Mesendoderm (in vitro differentiated cells): ENCODE measurements around the gene AK4.

Experiments
- DNase-seq: peaks from one replicate; pipeline ENCODE4 v3.0.0; 2013
- H2AK5ac ChIP-seq: 2 replicates; pipeline ENCODE4 v1.6.1; 2013; ENCODE audit warnings: low read length, inconsistent platforms
- H2BK120ac ChIP-seq: 2 replicates; pipeline ENCODE4 v1.6.1; 2013; ENCODE audit warnings: low read depth, mild to moderate bottlenecking, low read length, moderate library complexity, mixed read lengths
- H2BK15ac ChIP-seq: replicated peaks from 2 replicates; pipeline ENCODE4 v1.6.1; 2013; ENCODE audit warnings: low read depth, mild to moderate bottlenecking, moderate library complexity
- H2BK5ac ChIP-seq: 2 replicates; pipeline ENCODE4 v1.6.1; 2013; ENCODE audit warnings: low read length, inconsistent platforms
- H3K18ac ChIP-seq: 2 replicates; pipeline ENCODE4 v1.6.1; 2013; ENCODE audit warnings: mild to moderate bottlenecking, low read length, mixed read lengths
- H3K23ac ChIP-seq: one replicate; pipeline ENCODE4 v1.6.1; 2013; ENCODE audit warnings: low read length
- H3K27ac ChIP-seq: 2 replicates; pipeline ENCODE4 v1.5.1; 2013; ENCODE audit warnings: low read depth, mild to moderate bottlenecking, inconsistent platforms, low read length, moderate library complexity
- H3K27me3 ChIP-seq: 2 replicates; pipeline ENCODE4 v1.6.1; 2013; ENCODE audit warnings: low read length, control low read depth, mild to moderate bottlenecking, inconsistent platforms; ENCODE audit not compliant: insufficient read depth, poor library complexity
- H3K36me3 ChIP-seq: 2 replicates; pipeline ENCODE4 v1.6.1; 2013; ENCODE audit warnings: low read length, inconsistent platforms; ENCODE audit not compliant: control insufficient read depth, insufficient read depth
- H3K4ac ChIP-seq: one replicate; pipeline ENCODE4 v1.6.1; 2013; ENCODE audit warnings: low read depth, mild to moderate bottlenecking, low read length, moderate library complexity
- H3K4me1 ChIP-seq: 2 replicates; pipeline ENCODE4 v1.6.1; 2013; ENCODE audit warnings: low read depth, low read length, inconsistent platforms; ENCODE audit not compliant: control insufficient read depth
- H3K4me2 ChIP-seq: 2 replicates; pipeline ENCODE4 v1.6.1; 2013; ENCODE audit warnings: low read length
- H3K4me3 ChIP-seq: 2 replicates; pipeline ENCODE4 v1.5.1; 2013; ENCODE audit warnings: mild to moderate bottlenecking, low read length
- H3K56ac ChIP-seq: one replicate; pipeline ENCODE4 v1.6.1; 2013; ENCODE audit warnings: low read length
- H3K79me1 ChIP-seq: 2 replicates; pipeline ENCODE4 v1.6.1; 2013; ENCODE audit warnings: low read length, inconsistent platforms
- H3K79me2 ChIP-seq: 2 replicates; pipeline ENCODE4 v1.6.1; 2013; ENCODE audit warnings: mild to moderate bottlenecking, low read length; ENCODE audit not compliant: control insufficient read depth, insufficient read depth
- H3K9ac ChIP-seq: 2 replicates; pipeline ENCODE4 v1.6.1; 2013; ENCODE audit warnings: low read length, inconsistent platforms
- H4K5ac ChIP-seq: one replicate; pipeline ENCODE4 v1.6.1; 2013; ENCODE audit warnings: low read length
- H4K8ac ChIP-seq: one replicate; pipeline ENCODE4 v1.6.1; 2013; ENCODE audit warnings: low read depth, mild to moderate bottlenecking, control low read depth, low read length, moderate library complexity
- WGBS: extraction: QIAGEN DNeasy Blood & Tissue Kit; methylation state at CpG from one replicate; pipeline ENCODE4 v1.1.7; 2013; ENCODE audit warnings: low lambda C conversion rate, missing lambda C conversion rate; ENCODE audit not compliant: insufficient coverage; ENCODE audit errors: extremely low coverage; 5-methylcytosine and 5-hydroxymethylcytosine counted together

The AK4 gene

GRCh38 chr1:65178235-65178634 lies 30.2 kb downstream of the AK4 start:
- no peak overlapping the region for H3K4me2 ChIP-seq
- peaks cover 18% of the 10 kb centered on the region for H3K79me2 ChIP-seq
- H3K27ac ChIP-seq: no peak overlapping the region
- no peak for DNase-seq
- H3K27me3 ChIP-seq: no peaks in the 10 kb centered on the region
- no peak overlapping the region for H3K9ac ChIP-seq
- no peak overlapping the region for H2BK5ac ChIP-seq
- no peak overlapping the region for H3K4ac ChIP-seq
- H3K79me1 ChIP-seq: no peaks in the 10 kb centered on the region
- no peak overlapping the region for H4K5ac ChIP-seq
- no peak overlapping the region for H3K4me3 ChIP-seq
- peaks cover 4% of the 10 kb centered on the region for H3K4me1 ChIP-seq
- no peak overlapping the region for H3K56ac ChIP-seq
- H4K8ac ChIP-seq: no peak overlapping the region
- no peak overlapping the region for H3K23ac ChIP-seq
- H2BK15ac ChIP-seq: no peak overlapping the region
- no CpG with 5 or more reads among the region's 5 CpGs for WGBS
- H2BK120ac ChIP-seq: no peak overlapping the region
- no peaks in the 10 kb centered on the region for H3K36me3 ChIP-seq
- no peak overlapping the region for H3K18ac ChIP-seq
- no peak overlapping the region for H2AK5ac ChIP-seq

DNA sequence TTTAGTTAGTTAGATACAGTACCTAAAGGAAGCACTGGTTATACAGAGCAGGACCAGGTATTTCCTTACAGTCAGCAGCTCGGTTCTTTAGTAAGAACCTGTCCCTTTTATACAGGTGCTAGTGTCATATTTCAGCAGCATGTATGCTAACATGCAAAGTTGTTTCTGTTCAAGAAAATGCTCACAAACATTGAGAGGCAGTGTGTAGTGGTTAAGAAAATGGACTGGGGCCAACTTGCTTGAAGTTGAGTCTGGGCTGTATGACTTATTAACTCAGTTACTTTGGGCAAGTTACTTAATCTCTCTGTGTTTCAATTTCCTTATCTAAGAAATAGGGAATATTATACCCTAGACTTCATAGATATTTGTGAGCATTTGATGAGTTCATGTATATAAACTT lies 31.1 kb downstream of the AK4 start:
- H3K4ac ChIP-seq: no peak overlapping the region
- H3K18ac ChIP-seq: no peak overlapping the region
- peaks cover 18% of the 10 kb centered on the region for H3K79me2 ChIP-seq
- no CpG with 5 or more reads among the region's 1 CpG for WGBS
- no peak overlapping the region for H3K23ac ChIP-seq
- H2AK5ac ChIP-seq: no peak overlapping the region
- H4K8ac ChIP-seq: no peak overlapping the region
- H3K36me3 ChIP-seq: no peaks in the 10 kb centered on the region
- H3K56ac ChIP-seq: no peak overlapping the region
- no peak overlapping the region for H3K9ac ChIP-seq
- H3K4me3 ChIP-seq: no peak overlapping the region
- H3K27ac ChIP-seq: no peak overlapping the region
- H3K79me1 ChIP-seq: no peaks in the 10 kb centered on the region
- H2BK15ac ChIP-seq: no peak overlapping the region
- H4K5ac ChIP-seq: no peak overlapping the region
- H3K27me3 ChIP-seq: no peaks in the 10 kb centered on the region
- peaks cover 4% of the 10 kb centered on the region for H3K4me1 ChIP-seq
- no peak overlapping the region for H2BK120ac ChIP-seq
- no peak overlapping the region for H2BK5ac ChIP-seq
- no peak overlapping the region for H3K4me2 ChIP-seq
- no peak for DNase-seq

DNA sequence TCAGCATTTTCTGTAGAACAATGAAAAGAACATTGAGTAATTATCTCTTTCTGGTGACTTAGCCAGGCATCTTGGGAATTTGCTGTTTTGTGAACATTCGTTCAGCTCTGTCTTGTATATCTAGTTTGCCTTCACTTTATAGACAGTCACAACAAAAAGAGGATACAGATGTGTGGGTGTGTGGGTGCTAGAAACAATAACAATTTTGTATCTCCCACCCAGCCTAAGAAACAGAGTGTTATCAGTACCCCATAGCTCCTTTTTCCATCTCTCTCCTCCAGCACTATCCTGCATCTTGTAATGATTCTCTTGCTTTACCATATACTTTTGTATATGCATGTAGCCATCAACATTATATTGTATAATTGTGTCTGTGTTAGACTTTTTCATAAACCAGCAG lies 33.0 kb downstream of the AK4 start:
- H3K18ac ChIP-seq: no peak overlapping the region
- peaks cover 19% of the 10 kb centered on the region for H3K79me2 ChIP-seq
- H3K36me3 ChIP-seq: no peaks in the 10 kb centered on the region
- H3K56ac ChIP-seq: no peak overlapping the region
- no CpG with 5 or more reads among the region's 1 CpG for WGBS
- H2AK5ac ChIP-seq: no peak overlapping the region
- H2BK15ac ChIP-seq: no peak overlapping the region
- no peak overlapping the region for H3K27ac ChIP-seq
- no peak for DNase-seq
- H3K23ac ChIP-seq: no peak overlapping the region
- H3K4me1 ChIP-seq: peaks cover 2% of the 10 kb centered on the region
- no peaks in the 10 kb centered on the region for H3K27me3 ChIP-seq
- H2BK120ac ChIP-seq: no peak overlapping the region
- no peak overlapping the region for H3K4me3 ChIP-seq
- no peak overlapping the region for H3K4ac ChIP-seq
- H4K8ac ChIP-seq: no peak overlapping the region
- H3K9ac ChIP-seq: no peak overlapping the region
- no peak overlapping the region for H3K4me2 ChIP-seq
- no peak overlapping the region for H2BK5ac ChIP-seq
- no peaks in the 10 kb centered on the region for H3K79me1 ChIP-seq
- H4K5ac ChIP-seq: no peak overlapping the region

DNA sequence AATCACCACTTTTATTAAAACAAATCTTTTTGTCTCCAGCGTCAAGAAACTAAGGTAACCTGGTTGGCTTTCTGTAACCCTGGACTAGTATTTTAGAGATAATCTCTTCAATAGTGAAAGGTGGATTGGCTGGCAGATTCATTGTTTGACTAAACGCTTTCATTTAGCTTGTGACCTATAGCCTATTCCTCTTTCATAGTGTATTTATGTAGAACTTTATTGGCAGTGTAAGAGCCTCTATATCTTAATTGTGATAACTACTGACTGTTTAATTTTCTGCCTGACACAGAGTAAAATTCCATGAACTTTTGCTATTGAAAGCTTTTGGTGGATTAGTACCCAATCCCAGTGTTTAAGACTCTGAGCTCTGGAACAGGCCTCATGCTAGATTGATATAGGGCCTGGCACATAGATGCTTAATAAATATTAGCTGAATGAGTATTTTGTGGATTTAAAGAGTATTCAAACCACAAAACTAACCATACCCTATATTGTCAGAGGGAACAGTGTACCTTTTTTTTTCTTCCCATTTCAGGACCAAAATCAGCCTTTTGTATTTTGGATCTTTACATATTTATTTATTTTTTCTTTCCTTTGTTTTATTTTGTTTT lies 34.8 kb downstream of the AK4 start:
- H3K4ac ChIP-seq: no peak overlapping the region
- H2BK15ac ChIP-seq: no peak overlapping the region
- no peak overlapping the region for H2BK120ac ChIP-seq
- no peaks in the 10 kb centered on the region for H3K36me3 ChIP-seq
- H4K5ac ChIP-seq: no peak overlapping the region
- H2BK5ac ChIP-seq: no peak overlapping the region
- H3K9ac ChIP-seq: no peak overlapping the region
- no peaks in the 10 kb centered on the region for H3K27me3 ChIP-seq
- H3K23ac ChIP-seq: no peak overlapping the region
- H3K4me3 ChIP-seq: no peak overlapping the region
- no peak overlapping the region for H2AK5ac ChIP-seq
- no peak overlapping the region for H3K4me2 ChIP-seq
- no peak overlapping the region for H4K8ac ChIP-seq
- no CpG with 5 or more reads among the region's 2 CpGs for WGBS
- H3K79me2 ChIP-seq: peaks cover 19% of the 10 kb centered on the region
- H3K79me1 ChIP-seq: no peaks in the 10 kb centered on the region
- DNase-seq: no peak
- H3K27ac ChIP-seq: no peak overlapping the region
- H3K18ac ChIP-seq: no peak overlapping the region
- no peak overlapping the region for H3K56ac ChIP-seq
- H3K4me1 ChIP-seq: peaks cover 2% of the 10 kb centered on the region

GRCh38 chr1:65189576-65190115 lies 41.6 kb downstream of the AK4 start:
- H2BK15ac ChIP-seq: no peak overlapping the region
- no peak overlapping the region for H2AK5ac ChIP-seq
- no peak overlapping the region for H4K8ac ChIP-seq
- no peak overlapping the region for H3K4ac ChIP-seq
- H3K27ac ChIP-seq: no peak overlapping the region
- no peak overlapping the region for H2BK5ac ChIP-seq
- no peak overlapping the region for H3K23ac ChIP-seq
- no peaks in the 10 kb centered on the region for H3K79me1 ChIP-seq
- H3K56ac ChIP-seq: no peak overlapping the region
- no peak overlapping the region for H2BK120ac ChIP-seq
- WGBS: no CpG with 5 or more reads among the region's 2 CpGs
- DNase-seq: no peak
- H3K27me3 ChIP-seq: no peaks in the 10 kb centered on the region
- H3K18ac ChIP-seq: no peak overlapping the region
- H3K4me2 ChIP-seq: no peak overlapping the region
- no peak overlapping the region for H3K4me3 ChIP-seq
- no peaks in the 10 kb centered on the region for H3K36me3 ChIP-seq
- H3K9ac ChIP-seq: no peak overlapping the region
- no peaks in the 10 kb centered on the region for H3K4me1 ChIP-seq
- peaks cover 1% of the 10 kb centered on the region for H3K79me2 ChIP-seq
- no peak overlapping the region for H4K5ac ChIP-seq

DNA sequence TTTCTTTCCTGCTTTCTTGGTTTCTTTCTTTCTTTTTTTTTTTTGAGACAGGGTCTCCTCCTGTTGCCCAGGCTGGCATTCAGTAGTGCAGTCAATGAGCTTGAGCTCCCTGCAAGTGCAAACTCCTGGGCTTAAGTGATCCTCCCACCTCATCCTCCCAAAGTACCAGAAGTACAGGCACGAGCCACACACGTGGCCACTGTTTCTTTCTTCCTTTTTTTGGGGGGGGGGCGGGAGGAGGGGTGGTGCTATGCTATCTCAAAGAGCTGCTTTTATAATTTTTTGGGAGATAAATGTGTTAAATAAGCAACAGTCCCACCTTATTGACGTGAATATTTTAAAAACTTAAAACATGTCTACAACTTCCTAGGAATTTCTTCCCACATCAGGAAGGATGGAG lies 42.2 kb downstream of the AK4 start:
- H2BK15ac ChIP-seq: no peak overlapping the region
- H2AK5ac ChIP-seq: no peak overlapping the region
- H3K79me2 ChIP-seq: no peaks in the 10 kb centered on the region
- H3K27ac ChIP-seq: no peak overlapping the region
- H2BK5ac ChIP-seq: no peak overlapping the region
- H4K8ac ChIP-seq: no peak overlapping the region
- no peak for DNase-seq
- no peak overlapping the region for H3K4me3 ChIP-seq
- no peaks in the 10 kb centered on the region for H3K36me3 ChIP-seq
- H3K4me1 ChIP-seq: no peaks in the 10 kb centered on the region
- H4K5ac ChIP-seq: no peak overlapping the region
- H3K9ac ChIP-seq: no peak overlapping the region
- H2BK120ac ChIP-seq: no peak overlapping the region
- WGBS: no CpG with 5 or more reads among the region's 4 CpGs
- no peak overlapping the region for H3K4me2 ChIP-seq
- H3K27me3 ChIP-seq: no peaks in the 10 kb centered on the region
- no peak overlapping the region for H3K18ac ChIP-seq
- H3K23ac ChIP-seq: no peak overlapping the region
- H3K4ac ChIP-seq: no peak overlapping the region
- H3K79me1 ChIP-seq: no peaks in the 10 kb centered on the region
- no peak overlapping the region for H3K56ac ChIP-seq
